Tibial artery (tissue), 4 donors: ENCODE measurements around the gene MAPK6.

Experiments used
- DNase-seq, 2 donors: peaks; one replicate each; pipeline ENCODE4 v3.0.0-alpha.2; 2019
- H3K27ac ChIP-seq, 2 donors: fragments of 200-600 bp; sonication (generic) in 1 of 2; 1 replicate in 1 of 2; 2 replicates in 1 of 2; pipeline ENCODE4 v1.5.1; 2018 to 2019; ENCODE audit warnings: mild to moderate bottlenecking in 1 of 2
- H3K27me3 ChIP-seq, 2 donors: fragments of 200-600 bp; sonication (generic) in 1 of 2; one replicate each; pipeline versions ENCODE4 v1.5.1 to v1.6.0; 2016 to 2019
- H3K36me3 ChIP-seq, 3 donors: fragments of 200-600 bp; sonication (generic) in 2 of 3; one replicate each; pipeline ENCODE4 v1.5.1; 2016 to 2019; ENCODE audit warnings: mild to moderate bottlenecking in 2 of 3
- H3K4me1 ChIP-seq, 4 donors: fragments of 200-600 bp; sonication (generic) in 2 of 4; 1 replicate in 3 of 4; 2 replicates in 1 of 4; pipeline ENCODE4 v1.5.1; 2016 to 2019
- H3K4me3 ChIP-seq, 2 donors: fragments of 200-600 bp; sonication (generic) in 1 of 2; 1 replicate in 1 of 2; 2 replicates in 1 of 2; pipeline ENCODE4 v1.5.1; 2018 to 2019; ENCODE audit warnings: mild to moderate bottlenecking in 2 of 2
- H3K9me3 ChIP-seq, 3 donors: fragments of 200-600 bp; sonication (generic) in 1 of 3; one replicate each; pipeline ENCODE4 v1.5.1; 2016 to 2019
- CTCF ChIP-seq, 2 experiments: fragments of 200-600 bp in 1 of 2; fragments of 450-650 bp in 1 of 2; IDR thresholded peaks; one replicate each; pipeline ENCODE4 v1.5.1; 2017 to 2019; ENCODE audit warnings: antibody characterized with exemption in 2 of 2, mild to moderate bottlenecking in 1 of 2, moderate library complexity in 1 of 2
- intact Hi-C: fragments of 100-400 bp; cut with DNase I; formaldehyde crosslinking; loops from one replicate; pipeline ENCODE4 v1.15.0; 2023; ENCODE audit warnings: low total_unique reads

The MAPK6 gene

GRCh38 chr15:52066842-52067544, 48.0 kb downstream of the MAPK6 start:
- Histone ChIP-seq H3K36me3 (peaks cover 32 to 38% (median 33%) of the 10 kb centered on the region in 3 donors), H3K4me3 (no peak overlapping the region), H3K4me1 (no peaks in the 10 kb centered on the region), H3K27ac (no peak overlapping the region), H3K9me3 (no peaks in the 10 kb centered on the region), H3K27me3 (no peaks in the 10 kb centered on the region)
- intact Hi-C loops = no loop called here
- TF ChIP-seq CTCF (IDR thresholded peaks at IDR 0.05) = no peak
- DNase-seq = no peak

- no peak overlapping the region for H3K4me3 ChIP-seq
- intact Hi-C loops = no loop called here
- no peaks in the 10 kb centered on the region for H3K9me3 ChIP-seq
- no peaks in the 10 kb centered on the region for H3K27me3 ChIP-seq
- no peak for DNase-seq
- H3K36me3 ChIP-seq = peaks cover 27 to 33% (median 27%) of the 10 kb centered on the region in 3 donors
- H3K4me1 ChIP-seq = no peaks in the 10 kb centered on the region
- no peak overlapping the region for H3K27ac ChIP-seq
- TF ChIP-seq CTCF (IDR thresholded peaks at IDR 0.05) = no peak
Observed at GRCh38 chr15:52067545-52067926, 48.5 kb downstream of the MAPK6 start.

- no peak for TF ChIP-seq CTCF (IDR thresholded peaks at IDR 0.05)
- intact Hi-C loops = no loop called here
- Histone ChIP-seq H3K27me3 (no peaks in the 10 kb centered on the region), H3K27ac (no peak overlapping the region), H3K36me3 (peaks cover 21 to 27% (median 22%) of the 10 kb centered on the region in 3 donors), H3K9me3 (no peaks in the 10 kb centered on the region), H3K4me1 (no peaks in the 10 kb centered on the region), H3K4me3 (no peak overlapping the region)
- no peak for DNase-seq
Observed at GRCh38 chr15:52068004-52068615, 49.1 kb downstream of the MAPK6 start.

GRCh38 chr15:52069559-52069958, 50.5 kb downstream of the MAPK6 start:
- intact Hi-C loops = no loop called here
- H3K27me3 ChIP-seq = no peaks in the 10 kb centered on the region
- DNase-seq = no peak
- no peak overlapping the region for H3K27ac ChIP-seq
- H3K4me1 ChIP-seq = no peaks in the 10 kb centered on the region
- no peak overlapping the region for H3K4me3 ChIP-seq
- no peaks in the 10 kb centered on the region for H3K9me3 ChIP-seq
- TF ChIP-seq CTCF (IDR thresholded peaks at IDR 0.05) = no peak
- peaks cover 7 to 13% (median 9%) of the 10 kb centered on the region in 3 donors for H3K36me3 ChIP-seq

- Histone ChIP-seq H3K9me3 (no peaks in the 10 kb centered on the region), H3K4me1 (no peaks in the 10 kb centered on the region), H3K4me3 (no peak overlapping the region), H3K27me3 (no peaks in the 10 kb centered on the region), H3K36me3 (no peaks in the 10 kb centered on the region), H3K27ac (no peak overlapping the region)
- no peak for TF ChIP-seq CTCF (IDR thresholded peaks at IDR 0.05)
- no peak for DNase-seq
- intact Hi-C loops = loop anchor here (10.0 kb wide), 1 partner anchor 63 kb away; no protein-coding TSS in a partner anchor
Observed at GRCh38 chr15:52071570-52071969, 52.6 kb downstream of the MAPK6 start.
